Measurements from ENCODE around the gene KHK. TPM values are rescaled to one million over a fixed set of nuclear protein-coding genes. Genes with fewer than 3 reads are reported as not detected.
A peak's percentile ranks its signal among the peaks of the same experiment; 100 is the strongest.

KHK gene
- total RNA-seq, 1 experiment from 2014 or later = 9.3 TPM

DNA sequence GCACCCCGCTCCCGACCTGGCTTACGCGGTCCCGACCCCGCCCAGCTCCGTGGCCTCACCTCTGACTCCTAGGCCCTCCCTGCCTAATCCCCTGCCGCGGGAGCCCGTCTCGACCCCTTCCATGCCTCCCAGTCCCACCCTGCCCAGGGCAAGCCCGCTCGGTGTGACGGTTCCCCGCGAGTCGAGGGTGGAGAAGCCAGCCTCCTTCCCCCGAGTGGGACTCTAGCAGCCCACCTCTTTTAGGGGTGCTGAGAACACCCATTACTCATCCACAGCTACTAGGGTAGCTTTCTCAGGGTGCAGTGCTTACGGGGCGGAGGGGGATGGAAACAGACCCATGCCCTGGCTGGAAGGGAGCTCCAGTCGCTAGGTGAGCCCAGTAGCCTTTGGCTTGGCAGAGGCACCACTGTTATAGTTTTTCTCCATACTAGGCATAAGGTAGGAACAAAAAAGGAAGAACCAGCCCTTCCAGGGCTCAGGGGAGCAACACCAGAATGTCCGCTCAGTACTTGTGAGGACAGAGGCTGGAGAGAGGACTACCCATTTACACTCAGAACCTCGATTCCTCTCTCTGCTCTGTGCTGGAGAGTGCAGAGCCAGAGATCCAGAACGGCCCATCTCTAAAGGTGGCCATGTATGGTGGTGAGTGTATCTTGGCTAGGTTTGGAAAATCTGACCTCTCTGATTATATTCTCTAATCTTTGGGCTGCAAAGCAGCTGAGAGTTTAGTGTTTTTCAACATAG is 34.5 kb upstream of the KHK start:
- Mint-ChIP-seq H3K36me3 (ENCODE audit: insufficient read depth, unreplicated experiment) (peaks cover 53% of the 10 kb centered on the region), H3K27ac (ENCODE audit: unreplicated experiment) (peak overlapping the region; percentile 100), H3K27me3 (ENCODE audit: insufficient read depth, unreplicated experiment) (peaks cover 10% of the 10 kb centered on the region), H3K9me3 (ENCODE audit: unreplicated experiment) (peaks cover 9% of the 10 kb centered on the region), H3K4me3 (ENCODE audit: unreplicated experiment) (peak overlapping the region; percentile 80), H3K4me1 (ENCODE audit: low read depth, unreplicated experiment) (peaks cover 31% of the 10 kb centered on the region)
- ChIA-PET CTCF (interaction anchor here (1.4 to 3.3 kb wide), 5 partner anchors 7 to 90 kb away, joined by 4 to 21 read pairs (median 10); partner anchors contain the start of genes KHK and OST4), POLR2A (interaction anchor here (0.7 to 2.5 kb wide), 5 partner anchors 11 to 106 kb away, joined by 3 to 27 read pairs (median 6); partner anchors contain the start of genes OST4 and TMEM214)
- Histone ChIP-seq H3K4me3 (ENCODE audit: low read depth, low read length) (peak overlapping the region; percentile 96), H3K4me1 (0 out of 2 replicates have a peak, but pooled peaks cover 6% of the 10 kb centered on the region), H3K9me3 (no peaks in the 10 kb centered on the region), H3K36me3 (ENCODE audit: control insufficient read depth, insufficient read depth, low read length) (no peaks in the 10 kb centered on the region), H3K27me3 (replicated peaks; ENCODE audit: control insufficient read depth, insufficient read depth, low read length) (no peaks in the 10 kb centered on the region)
- intact Hi-C loops (cut with micrococcal nuclease; ENCODE audit: unreplicated experiment) = loop anchor here (1.0 kb wide), 1 partner anchor 19 kb away; the partner anchor contains the start of gene OST4
- DNase-seq = peak in 1 of 2 experiments; percentile 54
- BruUV-seq (replicated peaks) = TSS peak; percentile 6
- TF ChIP-seq, protein P1, sequence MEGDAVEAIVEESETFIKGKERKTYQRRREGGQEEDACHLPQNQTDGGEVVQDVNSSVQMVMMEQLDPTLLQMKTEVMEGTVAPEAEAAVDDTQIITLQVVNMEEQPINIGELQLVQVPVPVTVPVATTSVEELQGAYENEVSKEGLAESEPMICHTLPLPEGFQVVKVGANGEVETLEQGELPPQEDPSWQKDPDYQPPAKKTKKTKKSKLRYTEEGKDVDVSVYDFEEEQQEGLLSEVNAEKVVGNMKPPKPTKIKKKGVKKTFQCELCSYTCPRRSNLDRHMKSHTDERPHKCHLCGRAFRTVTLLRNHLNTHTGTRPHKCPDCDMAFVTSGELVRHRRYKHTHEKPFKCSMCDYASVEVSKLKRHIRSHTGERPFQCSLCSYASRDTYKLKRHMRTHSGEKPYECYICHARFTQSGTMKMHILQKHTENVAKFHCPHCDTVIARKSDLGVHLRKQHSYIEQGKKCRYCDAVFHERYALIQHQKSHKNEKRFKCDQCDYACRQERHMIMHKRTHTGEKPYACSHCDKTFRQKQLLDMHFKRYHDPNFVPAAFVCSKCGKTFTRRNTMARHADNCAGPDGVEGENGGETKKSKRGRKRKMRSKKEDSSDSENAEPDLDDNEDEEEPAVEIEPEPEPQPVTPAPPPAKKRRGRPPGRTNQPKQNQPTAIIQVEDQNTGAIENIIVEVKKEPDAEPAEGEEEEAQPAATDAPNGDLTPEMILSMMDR (IDR thresholded peaks at IDR 0.05; ENCODE audit: insufficient read depth in 1 of 2, low read depth in 1 of 2, low read length in 1 of 2, severe bottlenecking in 1 of 2, unreplicated experiment in 1 of 2) = no peak

DNA sequence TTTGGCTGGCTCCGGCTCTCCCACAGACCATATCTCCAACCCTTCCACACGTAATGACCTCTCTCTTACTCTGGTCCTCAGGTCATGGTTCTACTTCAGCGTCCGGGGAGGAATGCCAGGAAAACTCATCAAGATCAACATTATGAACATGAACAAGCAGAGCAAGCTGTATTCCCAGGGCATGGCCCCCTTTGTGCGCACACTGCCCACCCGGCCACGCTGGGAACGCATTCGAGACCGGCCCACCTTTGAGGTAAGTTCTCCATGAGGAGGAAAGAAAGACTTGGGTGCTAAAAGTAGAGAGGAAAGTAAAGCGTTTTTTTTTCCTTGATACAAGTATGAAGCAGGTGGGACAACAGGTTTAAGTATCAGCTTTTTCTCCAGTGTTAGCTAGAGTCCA is 33.3 kb upstream of the KHK start:
- DNase-seq = no peak
- TF ChIP-seq, protein P1 (IDR thresholded peaks at IDR 0.05; ENCODE audit: insufficient read depth in 1 of 2, low read depth in 1 of 2, low read length in 1 of 2, severe bottlenecking in 1 of 2, unreplicated experiment in 1 of 2) = no peak
- Mint-ChIP-seq H3K4me1 (ENCODE audit: low read depth, unreplicated experiment) (peaks cover 31% of the 10 kb centered on the region), H3K9me3 (ENCODE audit: unreplicated experiment) (peaks cover 9% of the 10 kb centered on the region), H3K27ac (ENCODE audit: unreplicated experiment) (no peak overlapping the region), H3K36me3 (ENCODE audit: insufficient read depth, unreplicated experiment) (peaks cover 52% of the 10 kb centered on the region), H3K27me3 (ENCODE audit: insufficient read depth, unreplicated experiment) (peaks cover 10% of the 10 kb centered on the region), H3K4me3 (ENCODE audit: unreplicated experiment) (peak overlapping the region; percentile 51)
- Histone ChIP-seq H3K9me3 (no peaks in the 10 kb centered on the region), H3K4me1 (0 out of 2 replicates have a peak, but pooled peaks cover 6% of the 10 kb centered on the region), H3K4me3 (ENCODE audit: low read depth, low read length) (no peak overlapping the region), H3K36me3 (ENCODE audit: control insufficient read depth, insufficient read depth, low read length) (no peaks in the 10 kb centered on the region), H3K27me3 (replicated peaks; ENCODE audit: control insufficient read depth, insufficient read depth, low read length) (no peaks in the 10 kb centered on the region)
- CTCF ChIA-PET = no interaction called here
- no TSS peak for BruUV-seq (replicated peaks)
- intact Hi-C loops (cut with micrococcal nuclease; ENCODE audit: unreplicated experiment) = no loop called here
- POLR2A ChIA-PET = no interaction called here

DNA sequence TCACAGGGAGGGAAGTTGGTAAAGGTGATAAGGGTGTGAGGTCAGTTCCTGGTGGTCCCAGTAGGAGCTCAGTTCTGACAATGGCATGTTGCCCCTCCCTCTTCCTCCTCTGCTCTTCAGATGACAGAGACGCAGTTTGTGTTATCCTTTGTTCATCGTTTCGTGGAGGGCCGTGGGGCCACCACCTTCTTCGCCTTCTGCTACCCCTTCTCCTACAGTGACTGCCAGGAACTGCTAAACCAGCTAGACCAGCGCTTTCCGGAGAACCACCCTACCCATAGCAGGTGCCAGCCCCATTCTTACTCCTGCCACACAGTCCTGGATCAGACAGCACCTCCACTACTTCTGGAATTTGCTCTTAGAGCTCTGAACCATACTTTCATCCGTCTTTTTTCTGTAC is 32.8 kb upstream of the KHK start:
- intact Hi-C loops (cut with micrococcal nuclease; ENCODE audit: unreplicated experiment) = no loop called here
- TF ChIP-seq, protein P1 (IDR thresholded peaks at IDR 0.05; ENCODE audit: insufficient read depth in 1 of 2, low read depth in 1 of 2, low read length in 1 of 2, severe bottlenecking in 1 of 2, unreplicated experiment in 1 of 2) = no peak
- ChIA-PET CTCF (no interaction called here), POLR2A (no interaction called here)
- peaks cover 51% of the 10 kb centered on the region for H3K36me3 Mint-ChIP-seq (ENCODE audit: insufficient read depth, unreplicated experiment)
- no peak overlapping the region for H3K4me3 Mint-ChIP-seq (ENCODE audit: unreplicated experiment)
- peaks cover 9% of the 10 kb centered on the region for H3K9me3 Mint-ChIP-seq (ENCODE audit: unreplicated experiment)
- no peak for DNase-seq
- Histone ChIP-seq H3K4me1 (0 out of 2 replicates have a peak, but pooled peaks cover 6% of the 10 kb centered on the region), H3K9me3 (no peaks in the 10 kb centered on the region), H3K4me3 (ENCODE audit: low read depth, low read length) (no peak overlapping the region), H3K36me3 (ENCODE audit: control insufficient read depth, insufficient read depth, low read length) (no peaks in the 10 kb centered on the region), H3K27me3 (replicated peaks; ENCODE audit: control insufficient read depth, insufficient read depth, low read length) (no peaks in the 10 kb centered on the region)
- no TSS peak for BruUV-seq (replicated peaks)
- no peak overlapping the region for H3K27ac Mint-ChIP-seq (ENCODE audit: unreplicated experiment)
- H3K27me3 Mint-ChIP-seq (ENCODE audit: insufficient read depth, unreplicated experiment) = peaks cover 10% of the 10 kb centered on the region
- peaks cover 31% of the 10 kb centered on the region for H3K4me1 Mint-ChIP-seq (ENCODE audit: low read depth, unreplicated experiment)
